Gastroesophageal sphincter (tissue), 4 donors: Measurements from ENCODE around the gene PRDM16. TPM values are rescaled to one million over a fixed set of nuclear protein-coding genes. Genes with fewer than 3 reads are reported as not detected.

Source experiments
- ATAC-seq: fragments of 150-250 bp; one replicate; pipeline ENCODE4 v1.9.1; 2016; ENCODE audit warnings: mild to moderate bottlenecking, moderate library complexity
- H3K27ac ChIP-seq, 4 donors: fragments of 200-600 bp; sonication (generic) in 3 of 4; 1 replicate in 3 of 4; 2 replicates in 1 of 4; pipeline ENCODE4 v1.5.1; 2016 to 2019
- H3K27me3 ChIP-seq: fragments of 200-600 bp; sonication (generic); one replicate; pipeline ENCODE4 v1.5.1; 2019
- H3K36me3 ChIP-seq, 2 donors: fragments of 200-600 bp; sonication (generic); one replicate each; pipeline ENCODE4 v1.5.1; 2019; ENCODE audit warnings: control low read depth in 1 of 2
- H3K4me1 ChIP-seq, 3 donors: fragments of 200-600 bp; sonication (generic); 1 replicate in 2 of 3; 2 replicates in 1 of 3; pipeline ENCODE4 v1.5.1; 2016 to 2019; ENCODE audit warnings: control low read depth in 2 of 3
- H3K4me3 ChIP-seq, 2 donors: fragments of 200-600 bp; sonication (generic); one replicate each; pipeline ENCODE4 v1.5.1; 2019; ENCODE audit warnings: mild to moderate bottlenecking in 1 of 2, moderate library complexity in 1 of 2
- H3K9me3 ChIP-seq, 3 donors: fragments of 200-600 bp; sonication (generic); one replicate each; pipeline ENCODE4 v1.5.1; 2017 to 2019; ENCODE audit warnings: control low read depth in 2 of 3
- EP300 ChIP-seq: sonication (generic); formaldehyde crosslinking; IDR thresholded peaks from one replicate; pipeline ENCODE4 v1.6.1; 2017; ENCODE audit warnings: antibody characterized with exemption, mild to moderate bottlenecking
- POLR2A ChIP-seq, 2 donors: fragments of 450-650 bp; IDR thresholded peaks; one replicate each; pipeline ENCODE4 v1.6.1; 2017; ENCODE audit warnings: antibody characterized with exemption in 2 of 2, mild to moderate bottlenecking in 2 of 2, moderate library complexity in 1 of 2
- POLR2AphosphoS5 ChIP-seq: sonication (generic); formaldehyde crosslinking; IDR thresholded peaks from one replicate; pipeline ENCODE4 v1.6.1; 2017; ENCODE audit warnings: antibody characterized with exemption
- WGBS, 2 donors: methylation state at CpG; one replicate each; pipeline ENCODE4 v1.1.5; 2018; ENCODE audit warnings: low coverage in 1 of 2; 5-methylcytosine and 5-hydroxymethylcytosine counted together
- total RNA-seq, 4 donors: library from RNA; depleted of rRNA; stranded (reverse); fragments of >200 nt; gene quantifications; one replicate each; pipeline ENCODE4 v1.1.0, GENCODE V29; 2016
- TF ChIP-seq, protein P1 (sequence below), 4 experiments: fragments of 200-600 bp in 2 of 4; fragments of 450-650 bp in 2 of 4; sonication (generic) in 1 of 4; IDR thresholded peaks; one replicate each; pipeline ENCODE4 v1.5.1; 2017 to 2019; ENCODE audit warnings: antibody characterized with exemption in 4 of 4, mild to moderate bottlenecking in 2 of 4, moderate library complexity in 2 of 4

The PRDM16 gene
- total RNA-seq, 4 donors from 2014 or later: 1.1 to 3.4 (median 1.6) TPM

DNA sequence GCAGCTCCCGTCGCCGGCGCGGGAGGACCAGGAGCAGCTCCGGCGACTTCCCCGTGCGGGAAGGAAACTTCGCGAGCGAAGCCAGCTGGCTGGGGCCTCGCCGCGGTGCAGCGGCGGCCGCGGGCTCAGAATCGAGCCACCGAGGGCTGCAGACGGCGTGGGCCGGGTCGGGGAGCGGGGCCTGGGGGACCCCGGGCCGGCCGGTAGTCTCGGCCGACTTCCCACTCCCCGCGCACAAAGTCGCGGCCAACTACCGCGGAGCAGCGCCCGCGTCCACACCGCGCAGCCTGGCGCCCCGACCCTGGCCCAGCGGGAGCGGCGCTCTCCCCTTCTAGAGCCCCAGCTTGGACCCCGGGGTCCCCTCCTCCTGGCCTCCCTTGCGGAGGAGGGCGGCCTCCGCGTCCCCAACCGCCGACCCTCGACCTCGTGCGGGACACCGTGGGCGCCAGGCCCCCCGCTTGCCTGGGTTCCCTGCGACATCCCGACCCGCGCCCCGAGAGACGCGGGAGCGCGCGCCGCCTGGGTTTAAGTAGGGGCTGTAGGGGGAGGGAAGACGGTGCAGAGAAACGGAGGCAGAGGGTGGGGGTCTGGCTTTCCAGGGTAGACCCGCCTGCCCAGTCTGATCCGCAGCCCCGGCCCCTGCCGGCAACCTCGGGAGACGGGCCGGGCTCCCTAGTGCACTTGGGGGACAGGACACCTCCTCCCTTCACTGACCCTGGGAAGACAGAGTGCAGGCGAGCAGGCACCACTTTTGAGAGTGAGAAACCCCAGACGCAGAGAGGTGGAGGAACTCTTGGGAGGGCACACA lies 4.7 kb downstream of the PRDM16 start:
- no peak for TF ChIP-seq POLR2A (IDR thresholded peaks at IDR 0.05)
- no peak for ATAC-seq

DNA sequence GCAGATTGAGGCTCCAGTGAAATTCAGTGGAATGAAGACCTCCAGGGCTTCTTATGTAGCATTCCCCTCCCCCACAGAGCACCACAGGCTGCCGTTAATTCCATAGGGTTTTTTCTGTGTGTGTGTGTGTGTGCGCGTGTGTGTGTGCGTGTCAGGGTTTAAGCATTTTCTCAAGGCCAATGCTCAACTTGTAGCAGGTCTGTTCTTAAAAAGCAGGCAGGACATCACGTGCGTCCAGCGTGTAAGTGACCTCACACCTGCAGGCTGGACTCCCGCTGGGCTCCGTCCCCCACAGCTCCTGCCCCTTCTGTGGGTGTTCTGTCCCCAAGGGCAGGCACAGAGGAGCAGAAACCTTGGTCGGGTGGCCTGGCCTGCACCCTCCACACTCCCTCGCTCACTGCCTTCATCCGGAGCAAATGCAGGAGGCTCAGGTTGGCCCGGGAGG lies 5.3 kb downstream of the PRDM16 start:
- Histone ChIP-seq H3K27me3 (peaks cover 97% of the 10 kb centered on the region), H3K27ac (peak overlapping the region in 1 of 4 donors; percentile 86), H3K4me1 (peaks cover 0 to 37% (median 12%) of the 10 kb centered on the region in 3 donors), H3K9me3 (no peaks in the 10 kb centered on the region), H3K36me3 (no peaks in the 10 kb centered on the region), H3K4me3 (peak overlapping the region in 1 of 2 donors; percentile 30)
- TF ChIP-seq EP300 (no peak), POLR2AphosphoS5 (no peak), POLR2A (IDR thresholded peaks at IDR 0.05) (no peak)
- TF ChIP-seq, protein P1, sequence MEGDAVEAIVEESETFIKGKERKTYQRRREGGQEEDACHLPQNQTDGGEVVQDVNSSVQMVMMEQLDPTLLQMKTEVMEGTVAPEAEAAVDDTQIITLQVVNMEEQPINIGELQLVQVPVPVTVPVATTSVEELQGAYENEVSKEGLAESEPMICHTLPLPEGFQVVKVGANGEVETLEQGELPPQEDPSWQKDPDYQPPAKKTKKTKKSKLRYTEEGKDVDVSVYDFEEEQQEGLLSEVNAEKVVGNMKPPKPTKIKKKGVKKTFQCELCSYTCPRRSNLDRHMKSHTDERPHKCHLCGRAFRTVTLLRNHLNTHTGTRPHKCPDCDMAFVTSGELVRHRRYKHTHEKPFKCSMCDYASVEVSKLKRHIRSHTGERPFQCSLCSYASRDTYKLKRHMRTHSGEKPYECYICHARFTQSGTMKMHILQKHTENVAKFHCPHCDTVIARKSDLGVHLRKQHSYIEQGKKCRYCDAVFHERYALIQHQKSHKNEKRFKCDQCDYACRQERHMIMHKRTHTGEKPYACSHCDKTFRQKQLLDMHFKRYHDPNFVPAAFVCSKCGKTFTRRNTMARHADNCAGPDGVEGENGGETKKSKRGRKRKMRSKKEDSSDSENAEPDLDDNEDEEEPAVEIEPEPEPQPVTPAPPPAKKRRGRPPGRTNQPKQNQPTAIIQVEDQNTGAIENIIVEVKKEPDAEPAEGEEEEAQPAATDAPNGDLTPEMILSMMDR (IDR thresholded peaks at IDR 0.05): no peak
- ATAC-seq: no peak
- 40 to 92% methylated on average over 1 to 4 of the region's 13 CpGs for WGBS, 2 donors

More for the DNA sequence above, 4.7 kb downstream of the PRDM16 start:
- no peaks in the 10 kb centered on the region for H3K9me3 ChIP-seq
- peak overlapping the region in 1 of 4 donors; percentile 86 for H3K27ac ChIP-seq
- WGBS, 2 donors: 11 to 27% methylated on average over 2 to 13 of the region's 82 CpGs
- peak overlapping the region in 1 of 2 donors; percentile 30 for H3K4me3 ChIP-seq
- H3K27me3 ChIP-seq: peaks cover 94% of the 10 kb centered on the region
- peaks cover 0 to 41% (median 13%) of the 10 kb centered on the region in 3 donors for H3K4me1 ChIP-seq
- no peaks in the 10 kb centered on the region for H3K36me3 ChIP-seq

DNA sequence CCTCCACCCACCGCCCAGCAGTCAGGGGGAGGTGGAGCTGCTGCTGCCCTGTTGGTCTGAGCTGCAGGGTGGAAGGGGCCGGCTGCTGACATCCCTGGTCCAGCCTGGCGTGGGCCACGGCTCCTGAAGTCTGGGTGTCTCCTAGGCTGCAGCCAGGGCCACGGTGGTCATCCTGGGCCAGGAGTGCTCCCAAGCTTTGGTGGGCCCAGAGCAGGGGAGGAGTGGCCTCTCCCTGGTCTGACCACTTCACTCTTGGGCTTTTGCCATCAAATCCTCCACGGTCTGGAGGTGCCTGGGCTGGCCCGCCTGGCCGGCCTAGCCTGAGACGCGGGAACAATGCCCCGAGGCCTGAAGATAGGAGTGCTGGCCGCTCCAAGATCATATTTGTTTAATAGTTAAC lies 5.8 kb downstream of the PRDM16 start:
- no peak overlapping the region for H3K4me3 ChIP-seq
- H3K36me3 ChIP-seq: no peaks in the 10 kb centered on the region
- no peaks in the 10 kb centered on the region for H3K9me3 ChIP-seq
- TF ChIP-seq POLR2A (IDR thresholded peaks at IDR 0.05) (no peak), POLR2AphosphoS5 (no peak), EP300 (no peak)
- TF ChIP-seq, protein P1 (IDR thresholded peaks at IDR 0.05): no peak
- H3K27me3 ChIP-seq: peaks cover 97% of the 10 kb centered on the region
- WGBS, 2 donors: 93% methylated on average over 2 of the region's 12 CpGs; no CpG with 5 or more reads in 1 of the 2 donors
- H3K4me1 ChIP-seq: peaks cover 0 to 37% (median 12%) of the 10 kb centered on the region in 3 donors
- peak overlapping the region in 1 of 4 donors; percentile 1 for H3K27ac ChIP-seq
- no peak for ATAC-seq

DNA sequence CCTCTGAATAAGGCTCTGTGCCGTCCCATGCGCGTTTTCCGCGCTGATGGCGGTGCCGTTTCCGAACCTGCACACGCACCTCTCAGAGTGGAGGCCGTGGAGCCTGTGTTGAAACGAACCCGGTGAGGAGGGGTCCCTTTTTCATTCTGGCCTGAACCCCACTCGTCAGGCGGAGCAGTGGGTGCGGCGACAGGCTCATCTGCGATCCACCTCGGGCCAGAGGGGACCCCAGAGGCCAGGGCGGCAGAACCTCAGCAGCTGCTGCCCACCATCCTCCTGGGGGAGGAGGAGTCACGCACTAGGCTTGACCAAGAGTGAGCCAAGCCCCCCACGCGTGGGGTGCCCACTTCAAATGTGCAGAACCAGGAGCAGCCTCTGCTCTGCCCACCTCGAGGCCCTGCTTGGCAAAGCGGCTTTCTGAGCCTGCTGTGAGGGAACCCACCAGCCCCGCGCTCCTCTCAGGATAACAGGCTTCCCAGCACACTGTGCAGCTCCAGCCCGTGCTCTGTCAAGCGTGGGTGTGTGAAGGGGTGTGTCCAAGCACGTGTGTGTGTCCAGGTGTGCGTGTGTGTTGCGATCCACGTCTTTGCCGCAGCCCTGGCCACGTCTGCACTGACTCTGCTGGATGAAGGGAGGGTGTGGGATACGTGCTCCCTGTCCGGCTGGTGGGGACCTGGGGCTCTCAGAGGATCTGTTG lies 6.8 kb downstream of the PRDM16 start:
- peaks cover 99% of the 10 kb centered on the region for H3K27me3 ChIP-seq
- no peaks in the 10 kb centered on the region for H3K9me3 ChIP-seq
- H3K4me3 ChIP-seq: no peak overlapping the region
- peaks cover 0 to 32% (median 9%) of the 10 kb centered on the region in 3 donors for H3K4me1 ChIP-seq
- TF ChIP-seq, protein P1 (IDR thresholded peaks at IDR 0.05): no peak
- no peak for ATAC-seq
- 88 to 89% methylated on average over 11 to 14 of the region's 36 CpGs for WGBS, 2 donors
- H3K36me3 ChIP-seq: no peaks in the 10 kb centered on the region
- no peak overlapping the region for H3K27ac ChIP-seq

DNA sequence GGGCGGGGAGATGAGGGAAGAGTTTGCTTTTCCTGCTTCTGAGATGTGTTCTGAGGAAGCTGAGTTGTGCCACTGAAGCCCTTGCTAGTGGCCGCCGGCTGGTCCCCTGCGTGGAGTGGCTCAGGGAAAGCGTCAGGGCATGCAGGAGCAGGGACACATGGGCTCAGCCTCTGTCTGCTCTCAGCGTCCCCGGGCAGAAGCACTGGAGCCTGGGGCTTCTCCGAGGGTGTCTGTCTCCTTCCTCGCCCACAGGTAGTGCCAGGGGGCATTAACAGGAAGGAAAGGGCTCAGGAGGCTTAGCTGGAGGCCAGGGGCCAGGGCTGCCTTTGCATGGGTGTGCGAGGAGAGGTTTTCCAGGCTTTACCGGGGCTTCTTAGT lies 7.3 kb downstream of the PRDM16 start:
- TF ChIP-seq EP300 (no peak), POLR2A (IDR thresholded peaks at IDR 0.05) (no peak), POLR2AphosphoS5 (no peak)
- no peak for ATAC-seq
- no peak overlapping the region for H3K4me3 ChIP-seq
- H3K27me3 ChIP-seq: peaks cover 99% of the 10 kb centered on the region
- WGBS, 2 donors: no CpG with 5 or more reads among the region's 11 CpGs
- no peaks in the 10 kb centered on the region for H3K9me3 ChIP-seq
- no peaks in the 10 kb centered on the region for H3K36me3 ChIP-seq
- no peak overlapping the region for H3K27ac ChIP-seq
- peaks cover 0 to 27% (median 5%) of the 10 kb centered on the region in 3 donors for H3K4me1 ChIP-seq
